ENCODE measurements around the gene SOX14.

GRCh38 chr3:137769322-137770065 lies 5.4 kb downstream of the SOX14 start:
- TF ChIP-seq, protein P1, sequence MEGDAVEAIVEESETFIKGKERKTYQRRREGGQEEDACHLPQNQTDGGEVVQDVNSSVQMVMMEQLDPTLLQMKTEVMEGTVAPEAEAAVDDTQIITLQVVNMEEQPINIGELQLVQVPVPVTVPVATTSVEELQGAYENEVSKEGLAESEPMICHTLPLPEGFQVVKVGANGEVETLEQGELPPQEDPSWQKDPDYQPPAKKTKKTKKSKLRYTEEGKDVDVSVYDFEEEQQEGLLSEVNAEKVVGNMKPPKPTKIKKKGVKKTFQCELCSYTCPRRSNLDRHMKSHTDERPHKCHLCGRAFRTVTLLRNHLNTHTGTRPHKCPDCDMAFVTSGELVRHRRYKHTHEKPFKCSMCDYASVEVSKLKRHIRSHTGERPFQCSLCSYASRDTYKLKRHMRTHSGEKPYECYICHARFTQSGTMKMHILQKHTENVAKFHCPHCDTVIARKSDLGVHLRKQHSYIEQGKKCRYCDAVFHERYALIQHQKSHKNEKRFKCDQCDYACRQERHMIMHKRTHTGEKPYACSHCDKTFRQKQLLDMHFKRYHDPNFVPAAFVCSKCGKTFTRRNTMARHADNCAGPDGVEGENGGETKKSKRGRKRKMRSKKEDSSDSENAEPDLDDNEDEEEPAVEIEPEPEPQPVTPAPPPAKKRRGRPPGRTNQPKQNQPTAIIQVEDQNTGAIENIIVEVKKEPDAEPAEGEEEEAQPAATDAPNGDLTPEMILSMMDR (IDR thresholded peaks at IDR 0.05) = no peak
- TF ChIP-seq EP300 (IDR thresholded peaks at IDR 0.05; ENCODE audit: low read depth) (no peak), POLR2A (IDR thresholded peaks at IDR 0.05) (no peak), POLR2AphosphoS5 (IDR thresholded peaks at IDR 0.05) (no peak)
